Stomach smooth muscle (tissue), 2 donors: ENCODE results near the gene IFITM5.
A peak's percentile ranks its signal among the peaks of the same experiment; 100 is the strongest.

Source experiments
- H3K27ac ChIP-seq: one replicate; pipeline ENCODE4 v1.7.0; 2013; ENCODE audit warnings: mild to moderate bottlenecking, low read length, inconsistent platforms
- H3K27me3 ChIP-seq, 2 donors: one replicate each; pipeline ENCODE4 v1.7.0; 2013; ENCODE audit warnings: low read length in 2 of 2; ENCODE audit not compliant: insufficient read depth in 2 of 2, control insufficient read depth in 1 of 2
- H3K36me3 ChIP-seq, 2 donors: one replicate each; pipeline ENCODE4 v1.7.0; 2013; ENCODE audit warnings: low read length in 2 of 2; ENCODE audit not compliant: control insufficient read depth in 2 of 2, insufficient read depth in 2 of 2
- H3K4me1 ChIP-seq: one replicate; pipeline ENCODE4 v1.7.0; 2013; ENCODE audit warnings: low read length; ENCODE audit not compliant: control insufficient read depth, insufficient read depth
- H3K4me3 ChIP-seq, 2 donors: one replicate each; pipeline ENCODE4 v1.7.0; 2013; ENCODE audit warnings: low read length in 2 of 2
- H3K9ac ChIP-seq, 2 donors: one replicate each; pipeline ENCODE4 v1.7.0; 2013; ENCODE audit warnings: low read length in 2 of 2, mild to moderate bottlenecking in 1 of 2
- H3K9me3 ChIP-seq, 2 donors: one replicate each; pipeline ENCODE4 v1.7.0; 2013; ENCODE audit warnings: low read length in 2 of 2; ENCODE audit not compliant: control insufficient read depth in 2 of 2
- donor health status: healthy.
- donor health status: Pancreatic carcinoma.

The IFITM5 gene

DNA sequence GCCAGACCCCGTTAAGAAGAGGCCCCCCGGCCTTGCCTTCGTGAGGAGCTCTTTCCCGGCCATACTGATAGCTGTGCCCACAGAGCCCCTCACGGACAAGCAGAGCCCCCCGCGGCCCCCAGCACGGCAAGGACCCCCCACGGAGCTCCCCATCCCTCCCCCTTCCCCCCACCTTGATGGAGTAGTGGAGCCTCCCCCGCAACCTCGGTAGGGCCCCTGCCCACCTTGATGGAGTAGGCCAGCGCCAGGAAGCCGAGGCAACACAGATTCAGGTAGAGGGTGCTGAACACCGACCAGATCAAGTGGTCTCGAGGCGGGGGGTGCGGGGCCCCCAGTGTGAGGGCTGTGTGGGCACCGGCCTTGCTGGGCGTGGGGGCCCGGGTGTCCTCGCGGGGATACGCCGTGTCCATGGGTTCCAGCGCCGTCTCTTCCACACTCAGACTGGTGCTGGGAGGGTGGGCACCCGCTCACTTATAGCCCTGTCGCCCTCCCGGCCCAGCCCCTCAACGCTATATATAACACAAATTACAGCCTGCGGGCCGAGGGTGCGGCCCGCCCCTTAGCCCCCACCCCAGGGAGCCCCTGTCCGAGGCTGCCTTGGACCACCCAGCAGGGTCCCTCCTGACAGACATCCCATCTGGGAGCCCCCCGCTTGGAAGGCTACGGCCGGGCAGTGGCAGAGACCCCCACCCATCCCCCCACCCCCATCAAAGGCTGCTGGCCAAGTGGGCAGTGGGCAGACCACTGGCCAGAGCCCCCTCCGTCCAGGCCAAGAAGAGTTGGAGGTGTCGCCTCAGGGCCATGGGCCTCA is at the start of gene IFITM5:
TSS of gene IFITM5 (minus strand) at position 446 of the 811 bp plus-strand sequence. CDS start at position 410, 36 bp downstream.
- Histone ChIP-seq H3K27ac (no peak within 1 kb of the TSS), H3K36me3 (no peaks in the 10 kb centered on the region), H3K4me1 (peaks cover 7% of the 10 kb centered on the region), H3K27me3 (peaks cover 14 to 19% of the 10 kb centered on the region in 2 donors), H3K9ac (no peak within 1 kb of the TSS), H3K4me3 (no peak within 1 kb of the TSS), H3K9me3 (no peaks in the 10 kb centered on the region)

DNA sequence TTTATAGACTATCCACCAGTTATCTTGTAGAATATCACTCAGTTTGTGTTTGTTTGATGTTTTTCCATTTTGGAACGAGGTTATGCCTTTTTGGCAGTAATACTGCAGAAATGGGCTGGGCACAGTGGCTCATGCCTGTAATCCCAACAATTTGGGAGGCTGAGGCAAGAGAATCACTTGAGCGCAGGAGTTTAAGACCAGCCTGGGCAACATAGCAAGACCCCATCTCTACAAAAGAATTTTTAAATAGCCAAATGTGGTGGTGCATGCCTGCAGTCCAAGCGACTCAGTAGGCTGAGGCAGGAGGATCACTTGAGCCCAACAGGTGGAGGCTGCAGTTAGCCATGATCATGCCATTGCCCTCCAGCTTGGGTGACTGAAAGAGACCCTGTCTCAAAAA is 47.2 kb upstream of the IFITM5 start:
- H3K9ac ChIP-seq: no peak overlapping the region
- H3K9me3 ChIP-seq: no peaks in the 10 kb centered on the region
- H3K4me3 ChIP-seq: no peak overlapping the region
- no peaks in the 10 kb centered on the region for H3K27me3 ChIP-seq
- H3K36me3 ChIP-seq: no peaks in the 10 kb centered on the region
- no peaks in the 10 kb centered on the region for H3K4me1 ChIP-seq
- H3K27ac ChIP-seq: no peak overlapping the region

DNA sequence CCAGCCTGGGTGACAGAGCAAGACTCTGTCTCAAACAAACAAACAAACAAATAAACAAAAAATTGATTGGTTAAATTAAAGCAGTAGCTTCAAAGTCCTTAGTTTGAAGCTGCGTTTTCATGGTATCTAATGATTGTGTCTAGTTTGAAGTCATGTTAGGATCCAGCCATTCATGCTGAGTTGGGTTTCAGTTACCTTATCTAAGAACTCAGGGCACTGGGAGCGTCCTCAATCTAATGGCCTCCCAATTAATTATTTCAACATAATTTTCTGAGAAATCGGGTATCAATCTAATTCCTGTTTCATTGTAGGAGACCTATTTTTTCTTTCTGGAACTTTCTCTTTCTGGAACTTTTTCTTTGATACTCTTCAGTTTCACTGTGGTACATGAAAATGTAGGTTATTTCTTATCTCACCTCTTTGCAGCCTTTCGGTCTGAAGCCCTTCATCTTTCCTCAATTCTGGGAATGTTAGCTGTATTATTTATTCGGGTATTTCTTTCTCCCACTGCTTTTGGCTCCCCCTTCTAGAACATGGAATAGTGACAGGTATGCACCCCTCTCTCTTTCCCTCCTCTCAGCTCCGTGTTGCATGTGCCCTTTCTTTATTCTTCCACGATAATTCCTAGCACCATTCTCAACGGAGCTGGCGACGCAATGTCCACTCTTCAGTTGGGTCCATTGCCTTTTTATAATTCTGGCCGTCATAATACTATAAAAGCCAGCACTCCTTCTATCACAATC is 45.7 kb upstream of the IFITM5 start:
- Histone ChIP-seq H3K27ac (no peak overlapping the region), H3K4me1 (no peaks in the 10 kb centered on the region), H3K36me3 (no peaks in the 10 kb centered on the region), H3K9ac (no peak overlapping the region), H3K4me3 (no peak overlapping the region), H3K9me3 (no peaks in the 10 kb centered on the region), H3K27me3 (no peaks in the 10 kb centered on the region)

DNA sequence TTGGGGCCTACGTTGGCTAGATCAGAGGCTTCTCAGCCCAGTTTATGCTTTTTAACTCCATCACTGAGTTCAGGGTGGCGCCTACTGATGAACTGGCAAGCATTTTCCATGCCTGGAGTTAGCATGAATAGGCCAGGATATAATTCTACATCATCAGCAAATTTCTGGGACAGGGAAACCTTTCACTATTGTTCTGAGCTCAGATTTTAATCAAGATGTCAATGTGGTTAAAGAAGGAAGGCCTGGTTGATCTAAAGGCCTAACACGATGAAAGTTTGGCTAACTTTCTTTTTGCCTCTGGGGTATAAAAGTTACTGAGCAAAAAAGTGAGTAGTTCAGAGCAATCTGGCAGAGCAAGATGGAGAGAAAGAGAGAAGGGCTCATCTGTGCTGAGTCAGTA is 43.0 kb upstream of the IFITM5 start:
- no peak overlapping the region for H3K27ac ChIP-seq
- H3K9me3 ChIP-seq: no peaks in the 10 kb centered on the region
- no peaks in the 10 kb centered on the region for H3K4me1 ChIP-seq
- no peak overlapping the region for H3K9ac ChIP-seq
- peaks cover 0 to 2% of the 10 kb centered on the region in 2 donors for H3K27me3 ChIP-seq
- H3K4me3 ChIP-seq: no peak overlapping the region
- no peaks in the 10 kb centered on the region for H3K36me3 ChIP-seq

DNA sequence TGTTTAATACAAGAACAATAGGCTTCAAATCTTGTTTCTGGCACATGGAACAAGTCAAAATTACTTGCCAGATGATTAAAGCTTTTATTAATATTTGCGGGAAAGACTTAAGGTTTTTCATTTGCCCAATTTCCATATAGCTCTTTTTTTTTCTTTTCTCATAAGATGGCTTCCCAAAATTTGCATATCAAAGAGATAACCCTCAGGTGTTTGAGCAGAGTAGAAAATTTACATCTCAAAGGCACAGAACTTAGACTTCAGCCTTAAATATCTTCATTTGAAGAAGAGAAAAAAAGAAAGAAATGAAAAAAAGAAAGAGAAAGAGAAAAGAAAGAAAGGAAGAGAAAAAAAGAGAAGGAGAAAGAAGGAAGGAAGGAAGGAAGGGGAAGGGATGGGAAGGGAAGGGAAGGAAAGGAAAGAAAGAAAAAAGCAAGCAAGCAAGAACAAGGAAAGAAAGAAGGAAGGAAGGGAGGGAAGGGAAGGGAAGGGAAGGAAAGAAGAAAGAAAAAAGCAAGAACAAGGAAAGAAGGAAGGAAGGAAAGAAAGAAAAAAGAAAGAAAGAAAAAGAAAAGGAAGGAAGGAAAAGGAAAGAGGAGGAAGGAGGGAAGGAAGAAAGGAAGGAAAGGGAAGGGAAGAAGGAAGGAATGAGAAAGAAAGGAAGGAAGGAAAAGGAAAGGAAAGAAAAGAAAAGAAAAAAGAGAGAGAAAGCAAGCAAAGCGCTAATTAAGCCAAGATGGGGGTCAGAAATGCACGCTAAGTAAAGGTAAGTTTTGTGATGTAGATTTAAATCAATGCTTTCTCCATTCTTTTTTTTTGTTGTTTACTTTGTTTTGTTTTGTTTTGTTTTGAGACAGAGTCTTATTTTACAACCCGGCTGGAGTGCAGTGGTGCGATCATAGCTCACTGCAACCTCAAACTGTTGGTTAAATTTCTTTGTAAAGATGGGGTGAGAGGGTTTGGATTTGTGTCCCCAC is 41.5 kb upstream of the IFITM5 start:
- Histone ChIP-seq H3K4me3 (no peak overlapping the region), H3K36me3 (no peaks in the 10 kb centered on the region), H3K27ac (no peak overlapping the region), H3K9me3 (no peaks in the 10 kb centered on the region), H3K9ac (no peak overlapping the region), H3K27me3 (peaks cover 0 to 2% of the 10 kb centered on the region in 2 donors), H3K4me1 (peaks cover 7% of the 10 kb centered on the region)

DNA sequence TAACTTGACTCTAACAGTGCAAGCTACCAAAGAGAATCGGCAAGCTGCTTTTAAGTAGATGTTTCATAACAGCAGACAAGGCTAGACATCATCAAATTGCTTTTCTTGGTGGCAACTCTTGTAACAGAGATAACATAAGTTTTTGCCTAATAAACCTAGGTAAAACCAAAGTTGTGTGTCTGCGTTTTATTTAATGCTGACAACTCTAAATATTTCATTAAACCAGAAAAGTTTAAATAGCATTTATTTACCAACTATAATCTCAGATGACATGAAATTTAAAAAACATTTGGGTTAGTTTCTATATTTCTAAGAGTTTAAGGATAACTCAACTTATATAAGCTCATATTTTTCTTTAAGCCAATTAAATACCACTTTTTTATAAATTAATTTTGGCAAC is 40.6 kb upstream of the IFITM5 start:
- H3K27ac ChIP-seq: no peak overlapping the region
- H3K27me3 ChIP-seq: peaks cover 0 to 2% of the 10 kb centered on the region in 2 donors
- H3K4me1 ChIP-seq: peaks cover 13% of the 10 kb centered on the region
- no peaks in the 10 kb centered on the region for H3K36me3 ChIP-seq
- no peak overlapping the region for H3K9ac ChIP-seq
- H3K9me3 ChIP-seq: no peaks in the 10 kb centered on the region
- no peak overlapping the region for H3K4me3 ChIP-seq

DNA sequence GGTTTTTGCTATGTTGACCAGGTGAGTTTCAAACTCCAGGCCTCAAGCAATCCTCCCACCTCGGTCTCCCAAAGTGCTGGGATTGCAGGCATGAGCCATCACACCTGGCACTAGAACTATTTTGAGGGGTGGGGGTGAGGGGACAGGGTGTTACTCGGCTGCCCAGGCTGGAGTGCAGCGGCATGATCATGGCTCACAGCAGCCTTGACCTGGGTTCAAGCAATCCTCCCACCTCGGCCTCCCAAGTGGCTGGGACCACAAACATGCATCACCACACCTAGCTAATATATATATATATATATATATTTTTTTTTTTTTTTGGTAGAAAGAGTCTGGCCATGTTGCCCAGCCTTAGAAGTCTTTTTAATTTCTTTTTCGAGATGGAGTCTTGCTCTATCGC is 38.4 kb upstream of the IFITM5 start:
- H3K9me3 ChIP-seq: no peaks in the 10 kb centered on the region
- H3K27ac ChIP-seq: no peak overlapping the region
- H3K4me3 ChIP-seq: no peak overlapping the region
- H3K27me3 ChIP-seq: peaks cover 0 to 2% of the 10 kb centered on the region in 2 donors
- H3K9ac ChIP-seq: no peak overlapping the region
- no peaks in the 10 kb centered on the region for H3K36me3 ChIP-seq
- H3K4me1 ChIP-seq: peaks cover 15% of the 10 kb centered on the region

DNA sequence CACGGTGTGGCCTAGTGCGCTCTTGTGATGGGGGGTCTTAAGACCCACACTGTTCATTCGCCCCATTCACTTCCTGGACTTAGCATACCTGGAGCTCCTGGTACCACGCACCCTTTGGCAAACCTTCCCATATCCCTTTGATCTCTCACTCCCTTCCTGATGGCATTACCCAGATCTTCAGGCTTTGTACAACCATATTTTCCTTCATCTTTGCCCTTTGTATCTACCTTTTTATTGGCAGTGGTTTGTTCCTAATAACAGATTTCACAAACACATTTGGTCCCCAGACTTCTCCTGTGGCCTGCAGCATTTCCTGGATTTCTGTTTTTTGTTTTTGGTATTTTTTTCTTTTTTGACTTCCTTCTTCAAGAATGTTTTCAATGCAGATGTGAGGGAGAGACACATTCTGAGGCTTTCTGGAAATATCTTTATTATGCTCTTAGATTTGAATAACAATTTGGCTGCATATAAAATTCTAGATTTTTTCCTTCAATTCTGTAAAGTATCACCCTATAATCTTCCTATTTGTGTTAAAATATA is 37.4 kb upstream of the IFITM5 start:
- Histone ChIP-seq H3K4me3 (no peak overlapping the region), H3K27me3 (peaks cover 0 to 2% of the 10 kb centered on the region in 2 donors), H3K9me3 (no peaks in the 10 kb centered on the region), H3K36me3 (no peaks in the 10 kb centered on the region), H3K9ac (no peak overlapping the region), H3K4me1 (peaks cover 16% of the 10 kb centered on the region), H3K27ac (peak overlapping the region; percentile 41)

DNA sequence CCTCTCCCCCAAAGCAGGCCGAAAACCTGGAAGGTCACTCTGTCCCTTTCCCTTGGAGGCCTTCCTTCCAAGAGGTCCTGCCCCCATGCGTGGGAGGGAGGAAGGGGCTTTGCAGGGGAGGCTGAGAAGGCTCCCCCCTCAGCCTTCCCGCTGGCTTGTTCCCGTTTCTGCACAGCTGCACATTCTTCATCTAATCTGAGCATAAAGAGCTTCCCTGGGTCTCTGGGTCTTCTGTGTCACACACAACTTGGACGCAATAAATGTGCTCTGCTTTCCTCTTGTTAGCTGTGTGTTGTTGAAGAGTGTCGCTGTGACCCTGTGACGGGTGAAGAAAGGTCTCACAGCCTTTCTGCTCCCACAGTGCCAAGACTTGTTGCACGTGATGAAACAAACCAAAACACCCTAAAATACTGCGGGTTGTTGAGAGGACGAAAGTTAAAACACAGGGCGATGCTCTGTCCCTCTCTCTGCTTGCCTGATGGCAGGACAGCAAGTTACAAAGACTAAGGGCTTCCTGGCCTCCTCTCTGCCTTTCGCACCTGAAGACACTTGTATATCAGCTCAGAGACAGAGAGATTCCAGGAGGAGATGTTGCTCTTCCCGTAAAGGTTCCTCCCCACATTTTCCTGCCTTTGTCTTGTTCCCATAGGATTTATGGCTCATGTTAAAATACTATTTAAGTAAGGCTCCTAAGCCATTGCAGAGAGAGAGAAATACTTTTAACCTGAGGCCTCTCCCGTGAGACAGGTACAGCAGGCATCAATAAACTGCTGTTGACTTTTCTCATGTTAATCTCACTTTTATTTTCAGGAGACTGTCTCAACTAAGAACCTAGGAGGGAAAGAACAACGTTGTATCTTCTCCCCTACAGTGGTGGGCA is 36.7 kb upstream of the IFITM5 start:
- Histone ChIP-seq H3K27me3 (peaks cover 0 to 2% of the 10 kb centered on the region in 2 donors), H3K9ac (peak overlapping the region in 1 of 2 donors; percentile 36), H3K4me3 (no peak overlapping the region), H3K36me3 (no peaks in the 10 kb centered on the region), H3K27ac (peak overlapping the region; percentile 41), H3K9me3 (no peaks in the 10 kb centered on the region), H3K4me1 (peaks cover 16% of the 10 kb centered on the region)
